H9 (cell line): ENCODE data around the gene BRAF. TPM values are rescaled to one million over a fixed set of nuclear protein-coding genes. Genes with fewer than 3 reads are reported as not detected.

Experiments used
- DNase-seq: peaks from one replicate; pipeline ENCODE4 v3.0.0-alpha.2; 2017
- H2AFZ ChIP-seq: one replicate; pipeline ENCODE4 v1.6.1; 2013; ENCODE audit warnings: mild to moderate bottlenecking, low read length, control low read depth, moderate library complexity
- H2AK5ac ChIP-seq: 2 replicates; pipeline ENCODE4 v1.6.1; 2013; ENCODE audit warnings: low read length, control low read depth, mixed read lengths; ENCODE audit not compliant: insufficient read length
- H2BK120ac ChIP-seq: one replicate; pipeline ENCODE4 v1.6.1; 2013; ENCODE audit warnings: low read depth, mild to moderate bottlenecking, low read length, control low read depth, inconsistent platforms; ENCODE audit not compliant: poor library complexity, severe bottlenecking
- H2BK12ac ChIP-seq: 2 replicates; pipeline ENCODE4 v1.6.1; 2013; ENCODE audit warnings: low read length, control low read depth, mixed read lengths, low read depth; ENCODE audit not compliant: insufficient read length
- H2BK15ac ChIP-seq: 2 replicates; pipeline ENCODE4 v1.6.1; 2013; ENCODE audit warnings: low read depth, low read length, control low read depth
- H2BK20ac ChIP-seq: one replicate; pipeline ENCODE4 v1.6.1; 2013; ENCODE audit warnings: low read depth, mild to moderate bottlenecking, low read length, control low read depth, inconsistent platforms; ENCODE audit not compliant: poor library complexity, severe bottlenecking
- H2BK5ac ChIP-seq: 2 replicates; pipeline ENCODE4 v1.6.1; 2013; ENCODE audit warnings: low read length, control low read depth, mixed read lengths; ENCODE audit not compliant: insufficient read length
- H3K14ac ChIP-seq: 2 replicates; pipeline ENCODE4 v1.6.1; 2013; ENCODE audit warnings: low read length, control low read depth; ENCODE audit not compliant: insufficient read depth
- H3K18ac ChIP-seq: 2 replicates; pipeline ENCODE4 v1.6.1; 2013; ENCODE audit warnings: low read depth, mild to moderate bottlenecking, mixed read lengths, low read length, control low read depth; ENCODE audit not compliant: insufficient read length
- H3K23ac ChIP-seq: 2 replicates; pipeline ENCODE4 v1.6.1; 2013; ENCODE audit warnings: low read length, control low read depth, mixed read lengths, low read depth; ENCODE audit not compliant: insufficient read length
- H3K23me2 ChIP-seq: 2 replicates; pipeline ENCODE4 v1.6.1; 2013; ENCODE audit warnings: low read depth, mild to moderate bottlenecking, mixed read lengths, low read length, control low read depth; ENCODE audit not compliant: insufficient read length, poor library complexity, severe bottlenecking
- H3K27ac ChIP-seq: 2 replicates; pipeline ENCODE4 v1.5.1; 2013; ENCODE audit warnings: low read length, control low read depth, mixed read lengths, low read depth; ENCODE audit not compliant: insufficient read length
- H3K27me3 ChIP-seq: 2 replicates; pipeline ENCODE4 v1.6.1; 2013; ENCODE audit warnings: low read length, control low read depth, inconsistent platforms; ENCODE audit not compliant: insufficient read depth
- H3K4ac ChIP-seq: 2 replicates; pipeline ENCODE4 v1.6.1; 2013; ENCODE audit warnings: low read depth, mild to moderate bottlenecking, control low read depth, inconsistent platforms, low read length, moderate library complexity
- H3K4me1 ChIP-seq: 2 replicates; pipeline ENCODE4 v1.6.1; 2013; ENCODE audit warnings: low read length, control low read depth, inconsistent platforms; ENCODE audit not compliant: insufficient read depth
- H3K4me2 ChIP-seq: 2 replicates; pipeline ENCODE4 v1.6.1; 2013; ENCODE audit warnings: low read length, control low read depth, mixed read lengths; ENCODE audit not compliant: insufficient read length, insufficient read depth
- H3K56ac ChIP-seq: 2 replicates; pipeline ENCODE4 v1.6.1; 2013; ENCODE audit warnings: low read depth, mild to moderate bottlenecking, mixed read lengths, low read length, control low read depth; ENCODE audit not compliant: insufficient read length
- H3K79me1 ChIP-seq: 2 replicates; pipeline ENCODE4 v1.6.1; 2013; ENCODE audit warnings: low read depth, mild to moderate bottlenecking, moderate library complexity, low read length, control low read depth, inconsistent platforms; ENCODE audit not compliant: insufficient read depth, poor library complexity, severe bottlenecking
- H3K79me2 ChIP-seq: 2 replicates; pipeline ENCODE4 v1.6.1; 2013; ENCODE audit warnings: low read length, control low read depth, inconsistent platforms; ENCODE audit not compliant: insufficient read depth
- H3K9ac ChIP-seq: 2 replicates; pipeline ENCODE4 v1.6.1; 2013; ENCODE audit warnings: low read length, control low read depth, mixed read lengths; ENCODE audit not compliant: insufficient read length; ENCODE audit errors: extremely low read depth
- H3K9me3 ChIP-seq: one replicate; pipeline ENCODE4 v1.6.1; 2013; ENCODE audit warnings: low read depth, low read length, inconsistent platforms; ENCODE audit not compliant: control insufficient read depth
- H3T11ph ChIP-seq: one replicate; pipeline ENCODE4 v1.6.1; 2013; ENCODE audit warnings: mild to moderate bottlenecking, low read length, control low read depth, inconsistent platforms
- H4K20me1 ChIP-seq: one replicate; pipeline ENCODE4 v1.6.1; 2013; ENCODE audit not compliant: control insufficient read depth, insufficient read length, insufficient read depth
- H4K5ac ChIP-seq: 2 replicates; pipeline ENCODE4 v1.6.1; 2013; ENCODE audit warnings: low read depth, mild to moderate bottlenecking, mixed read lengths, low read length, control low read depth; ENCODE audit not compliant: insufficient read length
- H4K8ac ChIP-seq: replicated peaks from 2 replicates; pipeline ENCODE4 v1.6.1; 2013; ENCODE audit warnings: low read length, control low read depth, mixed read lengths, low read depth; ENCODE audit not compliant: insufficient read length
- H4K91ac ChIP-seq: 2 replicates; pipeline ENCODE4 v1.6.1; 2013; ENCODE audit warnings: low read depth, mild to moderate bottlenecking, moderate library complexity, mixed read lengths, low read length, control low read depth; ENCODE audit not compliant: insufficient read length
- H3K27ac Mint-ChIP-seq, 3 experiments: 2 replicates in 2 of 3; 3 replicates in 1 of 3; pipeline ENCODE4 v1.8.0; 2020 to 2021; ENCODE audit warnings: mixed read lengths in 3 of 3, mild to moderate bottlenecking in 1 of 3, moderate library complexity in 1 of 3
- H3K27me3 Mint-ChIP-seq: 2 replicates; pipeline ENCODE4 v1.8.0; 2021; ENCODE audit warnings: low read depth, mild to moderate bottlenecking, moderate library complexity, mixed read lengths
- H3K36me3 Mint-ChIP-seq, 3 experiments: 2 replicates in 2 of 3; 3 replicates in 1 of 3; pipeline ENCODE4 v1.8.0; 2020 to 2021; ENCODE audit warnings: low read depth in 3 of 3, mixed read lengths in 3 of 3; ENCODE audit not compliant: insufficient read depth in 1 of 3
- H3K4me1 Mint-ChIP-seq, 2 experiments: 2 replicates each; pipeline ENCODE4 v1.8.0; 2020; ENCODE audit warnings: mixed read lengths in 2 of 2
- H3K4me3 Mint-ChIP-seq, 2 experiments: 2 replicates in 1 of 2; 3 replicates in 1 of 2; pipeline ENCODE4 v1.8.0; 2020 to 2021; ENCODE audit warnings: mild to moderate bottlenecking in 2 of 2, mixed read lengths in 2 of 2, moderate library complexity in 1 of 2
- H3K9me3 Mint-ChIP-seq, 2 experiments: 2 replicates in 1 of 2; 3 replicates in 1 of 2; pipeline ENCODE4 v1.8.0; 2020; ENCODE audit warnings: mild to moderate bottlenecking in 2 of 2, mixed read lengths in 2 of 2, moderate library complexity in 1 of 2
- CTCF ChIP-seq: fragments of 200-600 bp; sonication (generic); conservative IDR thresholded peaks from 3 replicates; pipeline ENCODE4 v1.8.0; 2021; ENCODE audit warnings: antibody characterized with exemption, mild to moderate bottlenecking
- WGBS: extraction: QIAGEN DNeasy Blood & Tissue Kit; methylation state at CpG from one replicate; pipeline ENCODE4 v1.1.7; 2013; ENCODE audit warnings: missing lambda C conversion rate, low lambda C conversion rate, mixed read lengths; ENCODE audit not compliant: insufficient read length; ENCODE audit errors: extremely low coverage; 5-methylcytosine and 5-hydroxymethylcytosine counted together
- total RNA-seq: library from RNA; stranded (reverse); gene quantifications from 2 replicates; pipeline ENCODE4 v1.2.1, GENCODE V29; 2021

The BRAF gene
- total RNA-seq, 1 experiment from 2014 or later, result 32.9 TPM

- H4K5ac ChIP-seq, result no peak overlapping the region
- no peaks in the 10 kb centered on the region for H3K23me2 ChIP-seq
- H3T11ph ChIP-seq, result no peak overlapping the region
- H2BK20ac ChIP-seq, result no peak overlapping the region
- no peak overlapping the region for H3K14ac ChIP-seq
- H3K79me1 ChIP-seq, result no peaks in the 10 kb centered on the region
- H2AK5ac ChIP-seq, result no peak overlapping the region
- no peak overlapping the region for H3K18ac ChIP-seq
- H3K79me2 ChIP-seq, result peaks cover 4% of the 10 kb centered on the region; the same call in 1 of the 2 replicates
- H3K56ac ChIP-seq, result no peak overlapping the region
- H4K8ac ChIP-seq, result no peak overlapping the region
- H3K9me3 ChIP-seq, result no peaks in the 10 kb centered on the region
- no peak overlapping the region for H2BK5ac ChIP-seq
- no peak overlapping the region for H3K27ac Mint-ChIP-seq
- no peak for DNase-seq
- no peak overlapping the region for H2AFZ ChIP-seq
- no peak overlapping the region for H4K91ac ChIP-seq
- no peaks in the 10 kb centered on the region for H3K27me3 ChIP-seq
- peaks cover 3 to 7% (median 6%) of the 10 kb centered on the region in 3 experiments; a peak in 5 of 7 replicates for H3K36me3 Mint-ChIP-seq
- H3K4me2 ChIP-seq, result no peak overlapping the region
- no peak overlapping the region for H3K4ac ChIP-seq
- no peak overlapping the region for H3K27ac ChIP-seq
- H2BK15ac ChIP-seq, result no peak overlapping the region
- H2BK12ac ChIP-seq, result no peak overlapping the region
- no peak overlapping the region for H3K4me3 Mint-ChIP-seq
- H3K27me3 Mint-ChIP-seq, result no peaks in the 10 kb centered on the region
- no CpG with 5 or more reads among the region's 8 CpGs for WGBS
- H2BK120ac ChIP-seq, result no peak overlapping the region
- H4K20me1 ChIP-seq, result no peaks in the 10 kb centered on the region
- peaks cover 5 to 13% of the 10 kb centered on the region in 2 experiments for H3K4me1 Mint-ChIP-seq
- no peak overlapping the region for H3K9ac ChIP-seq
- H3K4me1 ChIP-seq, result peaks cover 3% of the 10 kb centered on the region; the same call in 1 of the 2 replicates
- no peak for TF ChIP-seq CTCF
- H3K23ac ChIP-seq, result no peak overlapping the region
- peaks cover 4 to 5% of the 10 kb centered on the region in 2 experiments; a peak in 4 of 5 replicates for H3K9me3 Mint-ChIP-seq
Measured at GRCh38 chr7:140869430-140869829, 55.3 kb downstream of the BRAF start.
